KG1 (cell line): ENCODE results near the gene VTI1A.
"Not testable (repeated sequence)": the region's sequence is repeated elsewhere in the genome, so short reads cannot be mapped to it uniquely, and the experiment has no call there.

ENCODE experiments used
- DNase-seq: peaks from one replicate; lab custom pipeline; 2025; lab: John Stamatoyannopoulos, UW

The VTI1A gene

DNA sequence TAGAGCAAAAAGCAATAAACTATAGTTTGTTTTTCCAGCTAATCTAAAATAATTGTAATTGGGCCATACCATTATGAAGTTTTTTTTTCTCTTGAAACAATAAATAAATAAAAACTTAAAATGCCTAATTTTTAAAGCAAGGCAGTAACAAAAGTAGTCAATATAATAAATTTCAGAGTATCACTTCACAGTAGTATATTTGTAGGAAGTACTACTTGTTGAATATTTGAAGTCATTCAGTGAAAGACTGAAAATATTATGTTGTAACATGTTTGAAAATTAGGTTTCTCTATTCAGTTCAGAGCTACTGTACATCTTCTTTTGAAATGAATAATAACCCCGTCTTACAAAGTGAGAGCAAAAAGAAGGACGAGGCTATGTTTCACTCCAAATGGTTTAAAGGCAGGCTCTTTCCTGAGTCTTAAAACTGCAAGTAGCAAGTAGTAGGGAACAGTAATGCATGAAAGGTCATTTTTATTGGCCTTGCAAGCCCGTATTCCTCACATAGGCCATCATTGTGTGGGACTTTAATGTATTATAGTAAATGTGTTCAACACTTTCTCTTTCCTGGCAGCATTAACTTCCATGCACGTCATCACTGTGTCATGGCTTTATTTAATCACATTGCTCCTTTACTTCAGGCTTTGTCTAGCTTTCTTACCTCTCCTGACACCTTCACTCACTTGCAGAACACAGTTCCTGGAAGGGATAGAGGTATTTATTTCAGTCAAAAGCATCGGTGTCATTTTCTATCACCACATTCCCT, 141.4 kb downstream of the VTI1A start:
- DNase-seq: no peak

DNA sequence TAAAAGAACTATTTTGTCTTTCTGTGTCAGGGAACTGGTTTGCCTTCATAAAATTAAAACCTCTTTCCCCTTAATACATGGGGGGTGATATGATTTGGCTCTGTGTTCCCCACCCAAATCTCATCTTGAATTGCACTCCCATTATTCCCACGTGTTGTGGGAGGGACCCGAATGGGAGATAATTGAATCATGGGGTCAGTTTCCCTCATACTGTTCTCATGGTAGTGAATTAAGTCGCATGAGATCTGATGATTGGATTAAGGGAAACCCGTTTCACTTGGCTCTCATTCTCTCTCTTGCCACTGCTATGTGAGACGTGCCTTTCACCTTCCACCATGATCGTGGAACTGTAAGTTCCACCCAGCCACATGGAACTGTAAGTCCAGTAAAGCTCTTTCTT, 142.1 kb downstream of the VTI1A start:
- DNase-seq: no peak

DNA sequence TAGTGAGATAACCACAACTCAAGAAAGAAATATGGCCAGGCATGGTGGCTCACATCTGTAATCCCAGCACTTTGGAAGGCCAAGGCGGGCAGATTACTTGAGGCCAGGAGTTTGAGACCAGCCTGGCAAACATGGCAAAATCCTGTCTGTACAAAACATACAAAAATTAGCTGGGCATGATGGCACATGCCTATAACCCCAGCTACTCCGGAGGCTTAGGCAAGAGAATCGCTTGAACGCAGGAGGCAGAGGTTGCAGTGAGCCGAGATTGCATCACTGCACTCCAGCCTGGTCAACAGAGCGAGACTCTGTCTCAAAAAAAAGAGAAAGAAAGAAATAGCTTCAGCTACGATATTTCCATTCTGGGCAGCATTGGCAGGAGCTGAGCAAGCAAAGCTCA, 143.8 kb downstream of the VTI1A start:
- not testable (repeated sequence) for DNase-seq

DNA sequence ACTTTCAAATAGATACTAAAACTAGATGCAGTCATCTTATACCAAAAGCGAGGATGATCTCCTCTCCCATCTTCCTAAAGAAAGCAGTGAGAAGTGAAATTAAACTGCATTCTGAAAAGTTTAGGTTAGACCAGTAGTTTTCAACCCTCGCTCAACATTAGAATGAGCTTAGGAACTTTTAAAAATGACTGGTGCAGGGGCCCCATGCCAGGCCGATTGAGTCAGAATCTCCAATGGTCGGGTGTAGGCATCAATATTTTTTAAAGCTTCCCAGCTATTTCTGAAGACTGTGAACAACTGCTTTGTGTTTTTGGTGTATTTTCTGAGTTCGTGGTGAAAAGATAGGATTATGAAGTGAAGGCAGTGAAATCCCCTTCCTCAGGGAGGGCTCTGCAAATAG, 146.0 kb downstream of the VTI1A start:
- DNase-seq: no peak

DNA sequence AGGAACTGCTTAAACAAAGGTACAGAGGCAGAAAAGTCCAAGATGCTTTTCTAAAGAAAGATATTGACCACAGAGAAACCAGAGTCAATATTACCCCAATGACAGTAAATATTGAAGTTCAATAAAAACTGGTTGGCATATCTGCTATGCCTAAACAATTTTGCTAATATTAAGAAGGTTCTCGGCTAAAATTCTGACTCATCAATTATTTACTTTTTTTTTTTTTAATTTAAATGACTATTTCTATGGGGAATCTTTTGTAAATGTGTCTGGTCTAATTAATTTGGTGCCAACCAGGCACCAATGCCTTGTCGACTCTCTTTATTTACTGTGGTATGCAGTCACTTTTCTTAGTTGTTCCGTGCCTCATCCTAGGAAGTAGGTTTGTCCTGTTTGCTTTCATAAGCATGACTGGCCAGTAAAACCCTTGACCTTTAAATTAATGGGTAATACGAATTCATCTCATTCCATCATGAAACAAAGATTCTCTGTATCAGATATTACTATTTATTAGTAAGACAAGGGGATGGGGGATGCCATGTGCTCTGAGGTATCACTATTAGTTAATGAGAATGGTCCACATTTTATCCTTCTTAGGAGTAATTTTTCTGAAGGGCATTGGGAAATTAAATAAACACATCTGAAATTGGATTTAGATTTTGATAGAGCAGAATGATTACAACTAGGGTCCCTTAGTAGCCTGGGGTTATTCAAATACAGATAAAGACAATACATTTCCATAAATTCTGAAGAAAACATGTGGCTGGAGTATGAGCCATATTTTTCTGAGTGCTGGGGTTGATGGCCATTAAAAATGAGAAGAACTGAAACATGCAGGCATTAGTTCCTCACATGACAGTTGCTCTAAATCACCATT, 154.4 kb downstream of the VTI1A start:
- no peak for DNase-seq

DNA sequence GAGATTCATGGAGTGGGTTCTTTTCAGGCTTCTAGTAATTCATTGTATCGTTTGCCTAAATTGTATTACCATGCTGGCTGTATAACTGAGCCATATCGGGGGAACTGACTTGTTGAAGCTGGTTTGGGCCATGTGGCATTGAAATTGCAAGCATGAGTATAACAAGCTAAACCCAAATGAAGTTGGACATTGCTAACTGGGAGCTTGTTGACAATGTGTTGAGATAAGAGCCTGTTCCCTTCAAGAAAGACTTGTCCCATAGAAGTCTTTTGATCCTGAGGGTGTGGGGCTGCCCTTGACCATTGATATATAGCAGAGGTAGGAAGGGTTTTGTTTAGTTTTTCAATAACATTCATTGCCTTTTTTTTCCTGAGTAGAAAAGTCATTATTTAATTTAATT, 156.0 kb downstream of the VTI1A start:
- no peak for DNase-seq

DNA sequence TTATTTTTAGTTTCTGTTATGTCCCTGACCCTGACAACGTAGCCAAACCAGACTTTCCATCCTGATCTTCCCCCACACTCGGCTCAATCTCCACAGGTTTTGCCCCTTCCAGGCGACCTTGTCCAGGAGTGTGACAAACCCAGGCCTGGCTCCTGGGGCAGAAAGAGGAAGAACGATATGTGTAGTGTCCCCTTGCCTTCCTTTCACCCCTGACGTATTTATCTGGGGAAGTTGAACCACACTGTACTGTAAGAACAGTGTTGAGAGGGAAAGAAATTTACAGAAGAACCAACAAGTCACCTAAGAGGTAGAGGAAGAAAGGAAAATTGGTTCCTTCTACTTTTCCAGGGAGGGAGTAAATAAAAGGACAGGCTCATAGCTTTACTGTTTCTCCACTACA, 158.0 kb downstream of the VTI1A start:
- no peak for DNase-seq

DNA sequence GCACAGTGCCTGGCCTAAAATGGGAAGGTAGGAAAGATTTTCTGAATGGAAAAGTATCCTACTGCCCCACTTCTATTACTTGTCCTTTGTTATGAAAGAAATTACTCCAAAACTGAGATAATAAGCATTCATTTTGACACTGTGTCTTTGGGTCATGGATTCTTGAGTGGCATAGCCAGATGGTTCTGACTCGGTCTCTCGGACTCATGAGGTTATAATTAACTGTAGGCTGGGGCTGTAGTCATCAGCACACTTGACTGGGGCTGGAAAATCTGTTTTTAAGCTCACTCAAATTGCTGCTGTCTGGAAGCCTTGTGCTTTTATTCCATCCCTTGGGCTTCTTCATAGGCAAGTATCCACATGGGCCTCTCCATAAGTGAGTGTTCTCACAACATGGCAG, 160.5 kb downstream of the VTI1A start:
- no peak for DNase-seq

DNA sequence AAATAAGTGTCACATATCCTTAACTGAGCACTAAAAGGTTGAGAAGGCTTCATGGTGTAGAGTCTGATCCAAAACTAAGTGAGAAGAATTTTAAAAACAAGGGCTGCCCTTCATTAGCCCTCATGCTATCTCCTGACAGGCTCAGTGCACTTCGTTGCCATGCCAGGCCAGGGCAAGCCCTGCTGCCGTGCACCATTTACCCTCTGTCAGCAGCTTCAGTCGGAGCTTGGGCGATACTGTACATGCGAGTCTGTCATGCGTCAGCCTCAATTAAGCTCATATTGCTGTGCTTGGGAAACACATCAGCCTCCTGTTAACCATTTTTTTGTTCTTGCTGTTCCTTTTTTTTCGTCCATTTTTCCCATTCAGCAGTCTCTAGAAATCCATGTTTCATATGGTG, 166.6 kb downstream of the VTI1A start:
- no peak for DNase-seq

DNA sequence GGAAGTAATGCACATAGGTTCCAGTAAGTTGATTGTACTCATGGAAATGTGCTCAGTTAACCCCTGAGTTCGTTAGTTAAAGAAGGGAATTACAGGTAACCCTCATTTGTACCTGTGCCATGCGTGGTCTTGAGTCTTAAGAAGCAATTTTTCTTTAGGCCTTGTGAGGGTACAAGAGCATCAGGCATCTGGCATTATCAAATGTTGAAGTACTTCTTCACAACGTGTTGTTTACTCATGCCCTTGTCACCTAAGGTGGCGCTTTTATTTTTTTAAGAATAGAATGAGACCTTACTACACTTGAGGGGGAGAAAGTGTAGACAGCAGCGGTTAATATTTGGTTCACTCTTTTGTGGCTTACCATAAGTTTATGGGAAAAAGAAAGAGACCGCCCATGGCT, 167.1 kb downstream of the VTI1A start:
- no peak for DNase-seq

DNA sequence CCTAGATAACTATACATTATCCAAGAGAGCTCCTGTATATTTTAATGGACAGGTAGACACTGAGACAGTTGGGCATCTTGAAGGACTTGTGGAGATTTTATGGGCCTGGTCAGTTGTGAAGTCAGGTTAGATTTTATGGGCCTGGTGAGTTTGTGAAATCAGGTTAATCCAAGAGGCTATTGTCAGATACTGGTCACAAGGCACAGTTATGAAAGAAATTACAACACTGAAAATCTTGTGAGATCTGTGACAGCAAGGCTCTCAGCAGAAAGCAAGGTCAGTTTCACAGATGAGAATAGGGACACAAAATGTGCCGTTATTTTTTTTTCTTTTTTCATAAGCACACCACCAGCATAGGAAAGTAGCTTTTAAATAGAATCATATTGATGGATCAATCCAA, 167.6 kb downstream of the VTI1A start:
- DNase-seq: no peak

DNA sequence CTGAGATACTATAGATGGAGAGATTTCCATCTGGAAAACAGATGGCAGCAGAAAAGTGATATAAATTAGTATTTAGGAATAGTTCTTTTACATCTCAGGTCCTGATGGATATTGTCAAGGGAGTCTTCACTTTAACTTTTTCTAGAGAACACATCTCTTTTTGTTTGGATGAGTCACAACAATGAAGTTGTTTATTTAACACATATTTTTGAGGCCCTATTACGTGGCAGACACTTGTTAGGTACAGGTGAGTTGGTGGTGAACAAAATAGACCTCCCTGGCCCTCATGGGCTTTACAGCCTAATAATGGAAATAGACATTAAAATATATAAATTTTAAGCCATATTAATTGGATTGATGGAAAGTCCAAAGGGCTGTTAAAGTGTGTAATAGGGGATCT, 168.3 kb downstream of the VTI1A start:
- no peak for DNase-seq

DNA sequence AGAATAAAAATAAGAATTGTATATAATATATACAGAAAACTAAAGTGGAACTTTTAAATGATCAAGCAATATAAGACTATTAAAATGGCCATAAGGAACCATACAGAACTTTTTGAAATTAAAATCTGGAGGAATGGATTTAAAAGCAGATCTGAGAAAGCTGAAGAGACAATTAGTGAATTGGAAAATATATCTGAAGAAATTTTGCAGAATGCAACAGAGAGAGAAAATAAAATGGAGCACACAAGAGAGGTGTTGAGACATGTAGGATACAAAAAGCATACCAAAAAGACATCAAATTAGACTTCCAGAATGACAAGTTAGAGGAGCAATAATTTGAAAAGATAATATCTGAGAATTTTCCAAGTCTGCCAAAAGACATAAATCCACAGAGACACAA, 169.6 kb downstream of the VTI1A start:
- DNase-seq: no peak

DNA sequence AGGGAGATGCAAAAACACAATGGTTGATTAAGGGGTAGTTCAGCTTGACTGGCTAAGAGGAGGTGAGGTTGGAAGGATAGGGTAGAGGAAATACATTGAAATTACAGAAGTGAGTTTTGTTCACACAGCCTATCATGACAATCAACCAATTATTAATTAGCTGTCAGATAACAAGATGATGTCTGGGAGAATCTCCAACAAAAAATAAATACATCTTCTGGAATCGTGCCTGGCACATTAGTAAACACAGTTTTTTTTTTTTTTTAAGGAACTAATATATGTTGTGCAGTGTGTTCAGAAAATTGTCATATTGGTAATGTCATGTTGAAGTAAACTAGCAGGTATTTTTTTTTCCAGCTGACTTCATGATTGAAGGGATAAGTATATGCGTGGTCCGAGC, 171.8 kb downstream of the VTI1A start:
- DNase-seq: no peak

DNA sequence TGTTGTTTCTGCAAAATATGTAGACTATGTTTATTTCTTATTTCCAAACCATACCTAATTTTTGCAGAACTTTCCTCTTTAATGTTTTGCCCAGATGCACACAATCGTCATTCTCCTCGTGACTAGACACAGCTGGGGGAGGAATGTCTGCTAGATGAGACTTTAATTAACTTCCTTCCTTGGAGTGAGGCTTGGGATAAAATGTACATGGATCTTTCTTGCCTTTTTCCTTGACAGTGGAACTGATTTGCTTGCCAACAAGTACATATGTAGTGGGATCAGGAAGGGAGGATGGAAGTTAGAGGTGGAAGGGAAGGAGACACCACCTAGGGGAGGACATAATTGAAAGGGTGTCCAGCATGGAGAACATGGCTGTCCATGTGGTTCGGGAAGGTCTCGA, 172.5 kb downstream of the VTI1A start:
- no peak for DNase-seq

DNA sequence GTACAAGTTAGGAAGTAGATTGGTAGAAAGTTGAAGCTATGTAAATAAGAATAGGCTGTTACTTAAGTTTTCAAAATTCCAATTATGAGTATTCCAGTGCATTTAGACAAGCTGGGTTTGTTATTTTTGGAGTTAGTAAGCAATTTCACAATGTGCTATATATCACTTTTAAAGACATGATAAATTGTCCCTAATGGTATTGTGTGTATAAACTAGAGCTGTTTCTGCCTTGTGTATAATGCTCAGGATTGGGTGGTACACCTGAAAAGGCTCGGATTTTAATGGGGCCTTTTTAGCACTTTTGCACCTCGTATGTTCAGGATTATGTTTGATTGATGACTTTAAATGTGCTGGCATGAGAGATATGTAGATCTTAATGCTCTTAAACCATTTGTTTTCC, 175.8 kb downstream of the VTI1A start:
- no peak for DNase-seq

DNA sequence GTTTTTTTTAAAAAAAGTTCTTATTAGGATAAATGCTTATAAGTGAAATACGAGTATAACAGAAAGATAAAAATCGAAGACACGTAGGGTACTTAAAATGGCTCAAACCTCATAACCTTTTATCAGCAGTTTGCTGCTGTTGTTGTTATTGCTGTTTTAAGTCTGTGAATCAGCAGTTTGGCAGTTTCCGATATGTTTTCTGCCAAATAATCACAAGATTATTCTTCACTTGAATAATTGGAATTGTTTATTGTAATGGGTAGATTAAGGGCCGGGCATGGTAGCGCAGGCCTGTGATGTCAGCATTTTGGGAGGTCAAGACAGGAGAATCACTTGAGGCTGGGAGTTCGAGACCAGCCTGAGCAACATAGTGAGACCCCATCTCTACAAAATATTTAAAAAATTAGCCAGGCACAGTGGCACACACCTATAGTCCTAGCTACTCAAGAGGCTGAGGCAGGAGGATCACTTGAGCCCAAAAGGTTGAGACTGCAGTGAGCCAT, 177.6 kb downstream of the VTI1A start:
- no peak for DNase-seq

DNA sequence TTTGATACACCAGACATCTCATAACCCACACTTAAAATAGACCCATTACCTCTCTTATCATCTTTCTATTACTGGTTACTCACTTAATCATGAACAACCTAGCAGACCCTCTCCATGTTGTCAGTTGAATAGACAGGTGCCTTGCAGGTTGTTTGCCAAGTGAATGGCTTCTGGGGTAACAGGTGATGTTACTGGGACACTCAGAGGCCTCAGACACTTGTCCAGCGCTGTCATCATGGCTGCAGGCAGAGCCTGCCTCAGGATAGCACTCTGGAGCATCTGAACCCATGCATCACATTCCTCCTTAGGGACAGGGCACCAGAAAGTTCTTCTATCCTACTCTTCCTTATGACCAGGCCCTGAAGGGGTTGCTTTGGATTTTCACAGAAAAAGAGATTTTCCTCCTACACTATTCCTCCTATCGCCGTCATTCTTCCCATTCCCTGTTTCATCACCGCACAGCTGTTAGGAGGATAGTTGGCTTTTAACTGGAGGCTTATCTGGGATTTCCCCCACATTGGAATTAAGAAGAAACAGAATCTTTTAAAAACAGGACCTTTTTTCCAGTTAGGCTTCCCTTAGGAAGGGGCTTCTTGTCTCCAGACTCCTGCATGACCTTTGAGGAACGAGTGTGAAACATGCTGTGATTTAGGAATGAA, 182.1 kb downstream of the VTI1A start:
- DNase-seq: no peak

DNA sequence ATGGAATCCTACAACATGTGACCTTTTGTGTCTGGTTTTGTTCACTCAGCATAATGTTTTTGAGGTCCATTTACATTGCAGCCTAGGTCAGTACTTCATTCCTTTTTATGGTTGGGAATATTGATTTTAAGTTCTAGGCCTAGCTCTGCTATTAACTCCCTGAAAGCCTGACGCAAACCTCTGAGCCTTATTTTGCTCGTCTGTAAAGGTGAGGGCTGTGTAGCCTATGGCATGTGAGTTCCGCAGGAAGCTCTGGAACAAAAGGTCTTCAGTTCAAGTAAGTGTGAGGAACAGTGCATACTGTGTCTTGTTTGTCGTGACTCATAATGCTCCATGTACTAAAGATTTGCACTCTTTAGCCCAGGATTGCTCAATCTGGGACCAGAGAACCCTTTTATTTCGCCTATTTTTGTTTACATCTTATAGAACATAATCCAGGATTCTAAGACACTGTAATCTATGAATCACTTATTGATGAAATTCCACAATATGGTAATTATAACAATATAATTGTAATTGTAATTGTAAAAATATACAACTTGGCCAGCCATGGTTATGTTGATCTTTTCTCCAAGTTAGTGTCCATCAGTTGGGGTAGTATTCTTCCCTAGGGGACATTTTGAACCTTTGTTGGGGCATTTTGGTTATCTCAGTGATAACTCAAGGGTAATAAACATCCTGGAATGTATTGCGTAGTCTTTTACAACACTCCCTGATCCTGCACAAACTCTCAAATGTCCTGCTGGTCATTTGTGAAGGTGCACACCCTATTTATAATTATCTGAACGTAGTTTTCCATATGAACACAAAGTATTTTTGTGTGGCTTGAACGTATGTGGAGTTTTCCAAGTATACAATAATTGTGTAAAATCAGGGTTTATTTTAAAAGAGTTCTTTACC, 184.7 kb downstream of the VTI1A start:
- no peak for DNase-seq

DNA sequence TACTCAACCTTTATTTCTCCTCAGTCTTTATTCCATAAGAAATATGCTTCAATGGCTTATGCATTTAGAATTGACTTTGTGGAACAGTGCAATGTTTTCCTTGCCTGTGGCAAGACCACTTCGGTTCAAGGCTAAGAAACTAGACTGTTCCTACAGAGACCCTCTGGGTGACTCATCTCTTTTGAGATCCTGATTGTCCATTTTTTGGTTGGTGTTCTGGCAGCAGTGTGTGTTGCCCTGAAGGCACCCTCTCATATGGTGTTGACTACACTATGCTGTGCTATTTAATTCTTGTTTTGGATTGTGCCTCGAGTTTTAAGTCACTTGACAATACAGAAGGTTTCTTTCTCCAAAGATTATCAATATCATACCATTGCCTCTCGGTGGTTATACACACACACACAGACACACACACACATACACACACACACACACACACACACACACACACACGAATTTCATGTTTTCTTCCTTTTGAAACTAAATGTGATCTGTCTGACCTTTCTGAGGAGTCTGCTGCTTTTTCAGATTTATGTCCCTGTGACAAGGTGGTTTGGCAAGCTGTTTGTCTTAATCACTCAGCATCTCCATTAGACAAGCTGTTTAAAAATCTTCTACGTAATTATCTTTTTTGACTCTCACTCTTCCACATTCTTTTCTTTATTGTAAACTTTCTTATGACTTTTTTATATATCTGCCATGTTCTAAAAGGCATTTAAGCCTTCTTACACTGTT, 187.2 kb downstream of the VTI1A start:
- DNase-seq: no peak

DNA sequence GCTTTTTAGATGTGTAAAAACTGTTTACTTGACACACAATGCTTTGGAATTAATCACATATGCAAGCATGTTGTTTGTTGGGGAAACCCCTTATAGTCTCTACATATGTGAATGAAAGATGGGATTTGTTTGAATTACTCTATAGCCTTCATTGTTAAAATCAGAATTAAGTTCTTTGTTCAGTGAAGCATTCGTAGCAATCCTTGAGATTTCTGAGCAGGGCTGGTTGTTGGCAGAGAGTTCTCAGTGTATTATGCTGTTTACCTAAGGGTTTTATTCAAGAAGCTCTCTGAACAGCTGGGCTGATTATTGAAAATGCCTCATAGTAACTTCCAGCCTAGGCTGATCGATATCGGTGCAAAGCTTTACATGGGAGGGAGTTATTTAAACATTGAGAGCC, 190.9 kb downstream of the VTI1A start:
- DNase-seq: no peak
